Fibroblast of villous mesenchyme (primary cell): ENCODE results near the gene LGI4. TPM values are rescaled to one million over a fixed set of nuclear protein-coding genes. Genes with fewer than 3 reads are reported as not detected.

Experiments used
- DNase-seq: peaks from one replicate; pipeline ENCODE4 v3.0.0-alpha.2; 2010; ENCODE audit warnings: low read depth
- H3K4me3 ChIP-seq: 2 replicates; pipeline ENCODE4 v1.5.1; 2011; ENCODE audit warnings: low read depth, mild to moderate bottlenecking, low read length
- CTCF ChIP-seq: IDR thresholded peaks from 2 replicates; pipeline ENCODE4 v1.5.1; 2012; ENCODE audit warnings: low read depth, mild to moderate bottlenecking, low read length; ENCODE audit not compliant: insufficient read depth
- total RNA-seq: library from RNA; depleted of rRNA; stranded (reverse); fragments of >200 nt; gene quantifications from 2 replicates; pipeline ENCODE4 v1.2.3, GENCODE V29; 2012

Gene LGI4
- total RNA-seq, 1 donor = not detected

GRCh38 chr19:35093941-35094647 lies 40.8 kb downstream of the LGI4 start:
- DNase-seq = no peak
- H3K4me3 ChIP-seq = no peak overlapping the region
- no peak for TF ChIP-seq CTCF

- no peak overlapping the region for H3K4me3 ChIP-seq
- no peak for DNase-seq
- TF ChIP-seq CTCF = no peak
These were observed 41.4 kb downstream of the LGI4 start for GRCh38 chr19:35093430-35093829.

- DNase-seq = peak; percentile 58
These were observed 44.2 kb downstream of the LGI4 start for GRCh38 chr19:35090506-35091214.

GRCh38 chr19:35090160-35090505 lies 44.7 kb downstream of the LGI4 start:
- no peak for DNase-seq
- TF ChIP-seq CTCF = no peak
- no peak overlapping the region for H3K4me3 ChIP-seq

More at GRCh38 chr19:35090506-35091214, 44.2 kb downstream of the LGI4 start:
- TF ChIP-seq CTCF = peak; percentile 64
- no peak overlapping the region for H3K4me3 ChIP-seq

- no peak for TF ChIP-seq CTCF
These were observed 45.3 kb downstream of the LGI4 start for GRCh38 chr19:35089554-35089953.

GRCh38 chr19:35088131-35088913 lies 46.5 kb downstream of the LGI4 start:
- peak; percentile 42 for DNase-seq
- no peak overlapping the region for H3K4me3 ChIP-seq
- no peak for TF ChIP-seq CTCF

More at GRCh38 chr19:35089554-35089953, 45.3 kb downstream of the LGI4 start:
- DNase-seq = no peak
- no peak overlapping the region for H3K4me3 ChIP-seq
